OCI-LY1 (cell line): Measurements from ENCODE around the gene CH25H.

ENCODE experiments used
- CTCF ChIP-seq: fragments of 200-600 bp; sonication (generic), shearing (Covaris generic); IDR thresholded peaks from 2 replicates; pipeline ENCODE4 v1.5.1; 2017; ENCODE audit warnings: mild to moderate bottlenecking, antibody characterized with exemption, low read length, moderate library complexity, mixed read lengths
- EZH2 ChIP-seq: fragments of 200-600 bp; sonication (generic), shearing (Covaris generic); IDR thresholded peaks from 2 replicates; pipeline ENCODE4 v1.8.0; 2017; ENCODE audit warnings: borderline replicate concordance, mixed run types, mild to moderate bottlenecking, antibody characterized with exemption, low read length, moderate library complexity, mixed read lengths

GRCh38 chr10:89216056-89216455 is 8.9 kb upstream of the CH25H start:
- TF ChIP-seq CTCF (no peak), EZH2 (no peak)
